HG03045 (cell line): ENCODE data around the gene TMEM101.
"Not testable (repeated sequence)": the region's sequence is repeated elsewhere in the genome, so short reads cannot be mapped to it uniquely, and the experiment has no call there.

Experiments
- ATAC-seq: cut with Tn5 transposase; IDR thresholded peaks from one replicate; pipeline ENCODE4 v1.9.1; 2021; ENCODE audit warnings: mild to moderate bottlenecking, moderate library complexity; ENCODE audit not compliant: unreplicated experiment

Gene TMEM101

GRCh38 chr17:43976963-43977837 is 37.6 kb downstream of the TMEM101 start:
- ATAC-seq: no peak

GRCh38 chr17:43975898-43976297 is 38.9 kb downstream of the TMEM101 start:
- no peak for ATAC-seq

- ATAC-seq: no peak
Measured at GRCh38 chr17:43974382-43975266, 40.1 kb downstream of the TMEM101 start.

DNA sequence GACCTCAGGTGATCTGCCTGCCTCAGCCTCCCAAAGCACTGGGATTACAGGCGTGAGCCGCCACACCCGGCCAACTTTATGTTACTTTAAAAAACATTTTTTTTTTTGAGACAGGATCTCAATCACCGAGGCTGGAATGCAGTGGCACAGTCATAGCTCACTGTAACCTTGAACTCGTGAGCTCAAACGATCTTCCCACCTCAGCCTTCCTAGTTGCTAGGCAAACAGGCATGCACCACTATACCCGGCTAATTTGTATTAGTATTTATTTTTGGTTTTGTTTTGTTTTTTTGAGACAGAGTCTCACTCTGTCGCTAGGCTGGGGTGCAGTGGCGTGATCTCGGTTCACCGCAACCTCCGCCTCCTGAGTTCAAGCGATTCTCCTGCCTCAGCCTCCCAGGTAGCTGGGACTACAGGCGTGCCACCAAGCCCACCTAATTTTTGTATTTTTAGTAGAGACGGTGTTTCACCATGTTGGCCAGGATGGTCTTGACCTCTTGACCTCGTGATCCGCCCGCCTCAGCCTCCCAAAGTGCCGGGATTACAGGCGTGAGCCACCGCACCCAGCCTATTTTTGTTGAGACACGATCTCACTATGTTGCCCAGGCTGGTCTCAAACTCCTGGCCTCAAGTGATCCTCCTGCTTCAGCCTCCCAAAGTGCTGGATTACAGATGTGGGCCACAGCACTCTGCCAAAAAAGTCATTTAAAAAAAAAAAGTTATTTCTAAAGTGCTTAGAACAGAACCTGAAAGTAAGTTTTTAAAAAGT is 42.1 kb downstream of the TMEM101 start:
- ATAC-seq: not testable (repeated sequence)

DNA sequence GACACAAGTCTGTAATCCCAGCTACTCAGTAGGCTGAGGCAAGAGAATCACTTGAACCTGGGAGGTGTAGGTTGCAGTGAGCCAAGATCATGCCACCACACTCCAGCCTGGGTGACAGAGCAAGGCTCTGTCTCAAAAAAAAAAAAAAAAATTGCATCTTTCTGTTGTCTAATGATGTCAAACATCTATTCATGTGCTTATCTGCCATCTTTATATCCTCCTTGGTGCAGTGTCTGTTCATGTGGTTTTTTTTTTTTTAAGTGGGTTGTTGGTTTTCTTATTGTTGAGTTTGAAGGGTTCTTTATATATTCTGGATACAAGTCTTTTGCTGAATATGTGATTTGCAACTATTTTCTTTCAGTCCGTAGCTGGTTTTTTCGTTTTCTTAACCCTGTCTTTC is 43.3 kb downstream of the TMEM101 start:
- ATAC-seq: not testable (repeated sequence)

DNA sequence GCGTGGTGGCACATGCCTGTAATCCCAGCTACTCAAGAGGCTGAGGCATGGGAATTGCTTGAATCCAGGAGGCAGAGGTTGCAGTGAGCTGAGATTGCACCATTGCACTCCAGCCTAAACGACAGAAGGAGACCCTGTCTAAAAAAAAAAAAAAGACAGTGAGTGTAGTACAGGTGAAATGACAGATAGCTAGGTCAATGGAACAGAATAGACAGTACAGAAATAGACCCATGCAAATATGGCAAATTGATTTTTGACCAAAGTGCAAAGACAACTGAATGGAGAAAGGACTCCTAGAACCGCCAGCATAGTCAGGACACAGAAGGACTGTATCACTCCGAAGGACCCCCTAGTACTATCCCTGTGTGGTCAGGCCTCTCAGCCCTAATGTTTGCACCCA is 44.4 kb downstream of the TMEM101 start:
- ATAC-seq: no peak

DNA sequence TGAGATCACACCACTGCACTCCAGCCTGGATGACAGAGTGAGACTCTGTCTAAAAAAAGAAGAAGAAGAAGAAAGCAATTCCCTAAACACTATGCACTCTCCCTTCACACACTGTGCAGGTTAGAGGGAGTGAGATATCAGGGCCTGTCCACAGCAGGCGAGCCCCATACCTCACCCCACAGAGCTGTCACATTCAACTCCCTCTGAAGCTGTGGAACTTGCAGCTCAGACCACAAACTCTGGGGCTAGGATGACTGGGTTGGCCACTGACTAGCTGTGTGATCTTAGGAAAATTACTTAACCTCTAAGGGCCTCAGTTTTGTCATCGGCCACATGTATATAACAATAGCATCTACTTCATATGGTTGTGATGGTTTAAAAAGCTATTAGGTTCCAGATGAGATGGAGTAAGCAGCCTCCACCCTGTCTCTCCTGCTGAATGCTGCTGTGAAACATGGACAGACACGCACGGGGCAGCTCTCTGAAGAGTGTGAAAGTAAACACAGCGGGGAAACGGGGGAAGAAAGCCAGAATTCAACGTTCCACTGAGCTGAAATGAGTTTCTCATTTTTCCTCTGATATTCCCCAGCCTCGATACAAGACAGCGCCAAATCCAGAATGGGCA is 47.4 kb downstream of the TMEM101 start:
- no peak for ATAC-seq

GRCh38 chr17:43966276-43966675 is 48.5 kb downstream of the TMEM101 start:
- ATAC-seq: no peak

- no peak for ATAC-seq
Measured at GRCh38 chr17:43962479-43962878, 52.3 kb downstream of the TMEM101 start.

DNA sequence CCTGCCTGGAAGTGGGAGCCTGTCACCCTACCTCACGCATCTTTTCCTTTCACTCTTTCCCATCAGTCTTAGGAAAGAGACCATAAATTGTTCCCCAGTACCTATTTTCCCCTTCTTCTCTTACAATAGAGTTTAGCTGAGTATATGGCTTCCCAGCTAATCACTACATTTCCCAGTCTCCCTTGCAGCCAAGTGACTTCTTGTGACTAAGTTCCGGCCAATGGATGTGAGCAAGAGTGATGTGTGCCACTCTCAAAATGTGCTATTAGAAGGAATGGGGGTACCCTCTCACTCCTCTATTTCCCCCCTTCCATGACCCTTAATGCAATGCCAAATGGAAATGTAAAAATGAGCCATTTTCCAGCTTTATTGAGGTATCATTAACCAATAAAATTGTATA is 52.8 kb downstream of the TMEM101 start:
- ATAC-seq: no peak

DNA sequence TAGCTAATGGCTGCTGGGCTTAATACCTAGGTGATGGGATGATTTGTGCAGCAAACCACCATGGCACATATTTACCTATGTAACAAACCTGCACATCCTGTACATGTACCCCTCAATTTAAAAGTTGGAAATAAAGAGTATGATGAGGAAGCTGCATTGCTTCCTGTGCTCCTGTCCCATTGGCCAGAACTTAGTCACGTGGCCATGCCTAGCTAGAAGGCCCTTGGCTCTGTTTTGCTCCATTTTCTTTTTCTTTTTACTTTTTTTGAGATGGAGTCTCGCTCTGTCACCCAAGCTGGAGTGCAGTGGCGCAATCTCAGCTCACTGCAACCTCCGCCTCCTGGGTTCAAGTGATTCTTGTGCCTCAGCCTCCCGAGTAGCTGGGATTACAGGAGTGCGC is 53.5 kb downstream of the TMEM101 start:
- not testable (repeated sequence) for ATAC-seq
